ENCODE results near the gene OCA2.
"Not testable (repeated sequence)": the region's sequence is repeated elsewhere in the genome, so short reads cannot be mapped to it uniquely, and the experiment has no call there.

Gene OCA2

GRCh38 chr15:28098766-28099554, at the start of gene OCA2:
TSS of gene OCA2 (minus strand) at chr15:28099315. CDS start at chr15:28081874, 17,441 bp downstream.
- peak; percentile 47 for DNase-seq

- no peak for DNase-seq
Measured at GRCh38 chr15:28147801-28148200, 48.7 kb upstream of the OCA2 start.

- not testable (repeated sequence) for DNase-seq
Measured at GRCh38 chr15:28145419-28145818, 46.3 kb upstream of the OCA2 start.

- no peak for DNase-seq
Measured at GRCh38 chr15:28140062-28140461, 40.9 kb upstream of the OCA2 start.

DNA sequence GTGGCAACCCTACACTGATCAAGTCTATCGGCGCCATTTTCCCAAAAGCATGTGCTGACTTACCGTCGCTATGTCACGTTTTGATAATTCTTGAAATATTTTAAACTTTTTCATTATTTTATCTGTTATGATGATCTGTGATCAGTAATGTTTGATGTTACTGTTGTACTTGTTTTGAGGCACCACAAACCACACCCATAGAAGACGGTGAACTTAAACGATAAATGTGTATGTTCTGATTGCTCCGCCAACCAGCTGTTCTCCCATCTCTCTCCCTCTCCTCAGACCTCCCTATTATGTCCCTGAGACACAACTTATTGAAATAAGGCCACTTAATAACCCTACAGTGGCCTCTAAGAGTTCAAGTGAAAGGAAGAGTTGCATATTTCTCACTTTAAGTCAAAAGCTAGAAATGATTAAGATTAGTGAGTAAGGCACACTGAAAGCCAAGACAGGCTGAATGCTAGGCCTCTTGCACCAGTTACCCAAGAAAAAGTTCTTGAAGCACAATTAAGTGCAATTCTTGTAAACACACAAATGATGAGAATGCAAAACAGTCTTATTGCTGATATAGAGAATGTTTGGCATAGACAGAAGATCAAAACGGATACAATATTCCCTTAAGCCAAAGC, 38.4 kb upstream of the OCA2 start:
- not testable (repeated sequence) for DNase-seq

DNA sequence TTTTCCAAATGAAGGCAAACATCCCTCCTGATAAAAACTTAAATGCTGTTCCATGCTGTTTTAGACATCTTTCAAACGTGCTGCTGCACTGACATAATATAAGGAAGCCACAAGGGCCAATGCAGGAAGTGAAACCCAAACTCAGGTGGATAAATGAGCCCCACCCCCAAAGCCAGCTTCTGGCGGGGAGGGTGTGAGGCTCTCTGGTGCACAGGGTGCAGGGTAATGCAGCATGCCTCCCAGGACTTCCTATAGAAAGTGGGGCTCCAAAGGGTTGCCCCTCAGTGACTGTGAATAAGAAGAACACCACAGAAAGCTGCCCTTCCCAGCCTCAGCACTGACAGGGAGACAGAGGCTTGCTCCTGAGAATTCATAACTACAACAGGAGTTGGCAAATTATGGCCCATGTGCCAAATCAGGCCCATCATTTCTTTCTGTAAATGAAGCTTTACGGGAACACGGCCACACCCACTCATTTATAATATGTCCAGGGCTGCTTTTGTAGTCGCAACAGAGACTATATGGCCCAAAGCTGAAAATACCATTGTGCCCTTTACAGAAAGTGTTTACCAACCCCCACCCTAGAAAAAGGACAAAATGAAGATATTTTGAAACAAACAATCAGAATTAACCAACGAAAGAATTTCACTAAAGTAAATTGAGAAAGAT, 37.3 kb upstream of the OCA2 start:
- DNase-seq: not testable (repeated sequence)

DNA sequence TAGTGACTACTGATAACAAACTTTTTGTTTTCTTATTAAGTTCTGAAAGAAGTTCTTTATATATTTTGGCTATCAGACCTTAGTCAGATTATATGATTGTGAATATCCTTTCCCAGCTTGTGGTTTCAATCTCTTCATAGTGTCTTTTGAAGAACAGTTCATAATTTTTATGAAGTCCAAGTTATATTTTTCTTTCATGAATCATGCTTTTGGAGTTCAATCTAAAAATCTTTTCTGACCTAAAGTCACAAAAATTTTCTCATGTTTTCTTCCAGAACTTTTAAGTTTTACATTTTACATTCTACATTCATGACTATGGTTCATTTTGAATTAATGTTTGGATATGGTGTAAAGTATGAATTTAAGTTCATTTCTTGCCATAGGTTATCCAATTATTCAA, 34.2 kb upstream of the OCA2 start:
- DNase-seq: no peak

- DNase-seq: no peak
Measured at GRCh38 chr15:28132524-28133275, 33.6 kb upstream of the OCA2 start.

- no peak for DNase-seq
Measured at GRCh38 chr15:28131946-28132345, 32.8 kb upstream of the OCA2 start.

DNA sequence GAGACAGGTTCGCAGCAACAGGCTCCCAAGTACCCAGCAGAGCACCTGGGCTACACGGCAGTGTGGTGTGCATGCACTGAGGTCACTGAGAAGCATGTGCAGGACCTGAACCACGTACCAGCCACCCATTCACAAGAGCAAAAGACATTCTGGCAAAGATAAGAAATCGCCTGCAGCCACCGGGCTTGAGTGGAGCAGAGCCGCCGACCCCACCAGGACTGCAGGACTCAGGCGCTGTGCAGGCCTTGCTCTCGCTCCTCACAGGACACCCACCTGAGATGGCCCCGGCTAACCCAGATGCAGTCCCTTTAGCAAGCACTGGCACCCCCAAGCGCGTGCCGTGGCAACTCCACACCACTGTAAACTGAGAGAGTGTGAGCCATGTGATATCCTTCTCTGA, 32.3 kb upstream of the OCA2 start:
- DNase-seq: no peak

DNA sequence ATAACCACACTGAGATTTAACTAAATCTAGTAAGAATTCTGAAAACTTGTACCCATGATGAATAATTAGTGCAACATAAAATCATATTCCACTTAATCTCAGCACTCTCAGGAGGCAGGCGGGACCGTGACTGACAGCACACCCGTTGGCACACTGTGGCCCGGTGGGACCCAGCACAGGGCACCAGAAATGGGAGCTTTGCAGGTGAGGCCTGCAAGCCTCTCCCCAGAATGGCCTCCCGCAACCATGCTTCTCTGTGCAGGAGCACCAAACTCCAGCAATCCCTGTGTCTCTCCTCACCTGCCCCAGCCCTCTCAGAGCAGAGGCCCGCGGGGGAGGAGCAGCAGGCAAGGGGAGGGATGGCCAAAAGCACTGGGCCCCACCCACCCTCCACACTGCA, 31.5 kb upstream of the OCA2 start:
- DNase-seq: no peak

DNA sequence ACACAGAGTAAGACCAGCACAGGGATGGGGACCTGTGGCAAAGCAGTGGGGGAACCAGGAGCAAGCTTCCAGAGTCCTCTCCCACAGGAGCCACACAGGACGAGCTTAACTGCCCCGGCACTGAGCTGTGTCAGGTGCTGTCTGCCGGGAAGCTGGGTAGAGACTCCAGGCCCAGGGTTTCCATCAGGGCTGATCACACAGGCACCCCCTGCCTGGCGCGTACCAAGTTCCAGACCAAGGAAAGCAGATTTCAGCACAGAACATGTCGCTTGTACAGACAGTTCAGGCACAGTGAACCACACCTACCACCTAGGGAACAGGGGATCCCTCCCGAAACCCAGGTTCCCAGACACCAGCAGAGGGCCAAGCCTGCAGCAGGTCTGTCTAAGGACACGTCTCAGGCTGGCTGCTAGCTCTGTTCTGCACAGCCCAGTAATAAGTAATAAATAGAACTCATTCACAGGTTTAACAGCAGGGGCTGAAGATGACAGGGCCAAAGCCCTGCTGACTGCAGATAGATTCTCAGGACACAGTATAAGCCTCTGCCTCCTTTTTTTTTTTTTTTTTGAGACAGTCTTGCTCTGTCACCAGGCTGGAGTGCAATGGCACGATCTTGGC, 30.2 kb upstream of the OCA2 start:
- no peak for DNase-seq

GRCh38 chr15:28128031-28128430, 28.9 kb upstream of the OCA2 start:
- DNase-seq: no peak

DNA sequence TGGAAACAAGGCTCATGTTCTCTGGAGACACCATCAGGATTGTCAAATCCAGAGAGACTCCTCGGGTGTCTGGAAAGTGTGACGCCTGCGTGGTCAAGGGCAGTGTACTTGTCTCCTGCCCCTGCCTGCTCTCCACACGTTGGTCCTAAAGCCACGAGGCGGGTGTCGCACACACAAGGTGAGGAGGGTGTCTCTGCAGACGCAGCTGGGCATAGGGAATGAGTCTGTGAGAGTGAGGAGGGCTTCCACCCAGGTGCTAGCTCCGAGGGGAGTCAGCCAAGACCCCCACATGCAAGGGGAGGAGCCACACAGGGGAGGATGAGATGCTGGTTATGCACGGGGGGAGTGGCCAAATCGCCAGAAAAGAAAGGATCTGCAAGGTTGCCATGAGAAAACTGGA, 27.9 kb upstream of the OCA2 start:
- no peak for DNase-seq

DNA sequence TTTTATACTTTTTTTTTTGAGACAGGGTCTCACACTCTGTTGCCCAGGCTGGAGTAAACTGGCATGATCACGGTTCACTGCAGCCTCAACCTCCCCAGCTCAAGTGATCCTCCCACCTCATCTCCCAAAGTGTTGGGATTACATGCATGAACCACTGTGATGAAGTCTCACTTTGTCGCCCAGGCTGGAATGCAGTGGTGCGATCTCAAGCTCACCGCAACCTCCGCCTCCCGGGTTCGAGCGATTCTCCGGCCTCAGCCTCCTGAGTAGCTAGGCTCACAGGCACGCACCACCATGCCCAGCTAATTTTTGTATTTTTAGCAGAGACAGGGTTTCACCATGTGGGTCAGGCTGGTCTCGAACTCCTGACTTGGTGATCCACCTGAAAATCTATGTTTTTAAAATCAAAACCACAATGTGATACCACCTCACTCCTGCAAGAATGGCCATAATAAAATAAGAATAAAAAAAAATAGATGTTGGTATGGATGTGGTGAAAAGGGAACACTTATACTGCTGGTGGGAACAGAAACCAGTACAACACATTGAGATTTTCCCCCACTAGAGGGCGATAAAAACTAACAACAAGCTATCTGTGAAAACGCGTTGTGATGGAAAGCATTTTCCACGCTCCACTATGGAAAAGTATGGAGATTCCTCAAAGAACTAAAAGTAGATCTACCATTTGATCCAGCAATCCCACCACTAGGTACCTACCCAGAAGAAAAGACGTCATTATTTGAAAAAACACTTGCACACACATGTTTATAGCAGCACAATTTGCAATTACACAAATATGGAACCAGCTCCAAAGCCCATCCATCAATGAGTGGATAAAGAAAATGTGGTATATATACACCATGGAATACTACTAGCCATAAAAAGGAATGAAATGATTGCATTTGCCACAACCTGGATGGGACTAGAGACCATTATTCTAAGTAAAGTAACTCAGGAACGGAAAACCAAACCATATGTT, 26.8 kb upstream of the OCA2 start:
- DNase-seq: no peak

DNA sequence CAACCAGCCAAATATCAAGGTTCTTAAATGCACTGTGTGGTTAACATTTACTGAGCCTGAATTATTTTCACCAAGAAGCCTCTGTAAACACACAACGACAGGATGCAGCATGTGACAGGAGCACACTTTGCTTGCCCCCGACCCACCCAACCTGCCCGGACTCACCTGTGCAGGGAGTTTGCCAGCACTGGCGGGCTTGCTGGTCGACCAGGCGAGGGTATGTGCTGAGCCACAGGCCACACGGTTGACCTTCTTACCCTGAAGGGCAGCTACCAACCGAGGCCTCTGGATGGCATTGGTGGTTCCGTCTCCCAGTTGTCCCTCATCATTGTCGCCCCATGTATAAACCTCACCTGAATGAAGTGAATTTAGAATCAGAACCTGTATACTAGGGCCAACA, 25.7 kb upstream of the OCA2 start:
- no peak for DNase-seq

DNA sequence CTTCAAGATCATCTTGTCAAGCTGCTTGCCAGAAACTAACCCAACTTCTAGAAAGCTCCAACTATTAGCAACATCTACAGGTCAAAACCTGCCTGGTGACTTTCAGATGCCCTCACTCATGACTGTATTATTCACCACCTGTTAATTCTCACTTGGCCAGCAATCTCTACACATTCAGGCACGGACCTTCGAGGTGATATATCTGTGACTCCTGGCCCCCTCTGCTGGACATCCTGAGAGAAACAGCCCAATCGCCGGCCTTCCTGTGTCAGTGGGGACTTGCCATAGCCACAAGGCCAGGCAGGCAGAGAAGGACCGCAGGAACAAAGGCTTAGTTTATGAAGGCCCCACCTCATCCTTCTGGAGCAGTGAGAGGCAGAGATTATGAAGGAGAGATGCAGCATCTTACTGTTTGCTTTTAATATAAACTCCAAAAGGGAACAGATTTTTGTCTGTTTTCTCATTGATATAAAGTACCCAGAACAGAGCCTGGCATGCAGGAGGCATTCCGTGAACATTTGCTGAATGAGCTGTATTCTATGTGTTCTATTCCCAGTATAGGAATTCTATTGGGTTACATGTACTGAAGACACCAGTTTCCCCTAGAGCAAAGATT, 24.4 kb upstream of the OCA2 start:
- no peak for DNase-seq

GRCh38 chr15:28122038-28122949, 23.2 kb upstream of the OCA2 start:
- no peak for DNase-seq

GRCh38 chr15:28121577-28121976, 22.5 kb upstream of the OCA2 start:
- not testable (repeated sequence) for DNase-seq

GRCh38 chr15:28120359-28120640, 21.2 kb upstream of the OCA2 start:
- DNase-seq: no peak
